ENCODE data around the gene DOCK4.

Gene DOCK4

GRCh38 chr7:112012242-112012641 is 194.0 kb downstream of the DOCK4 start:
- no peak for TF ChIP-seq SUZ12 (IDR thresholded peaks at IDR 0.05)
- no peak for TF ChIP-seq FOXM1 (IDR thresholded peaks at IDR 0.05; ENCODE audit: borderline replicate concordance)
- ChIA-PET POLR2A (no interaction called here), CTCF (no interaction called here)
- no peak for DNase-seq (ENCODE audit: extremely low spot score)

DNA sequence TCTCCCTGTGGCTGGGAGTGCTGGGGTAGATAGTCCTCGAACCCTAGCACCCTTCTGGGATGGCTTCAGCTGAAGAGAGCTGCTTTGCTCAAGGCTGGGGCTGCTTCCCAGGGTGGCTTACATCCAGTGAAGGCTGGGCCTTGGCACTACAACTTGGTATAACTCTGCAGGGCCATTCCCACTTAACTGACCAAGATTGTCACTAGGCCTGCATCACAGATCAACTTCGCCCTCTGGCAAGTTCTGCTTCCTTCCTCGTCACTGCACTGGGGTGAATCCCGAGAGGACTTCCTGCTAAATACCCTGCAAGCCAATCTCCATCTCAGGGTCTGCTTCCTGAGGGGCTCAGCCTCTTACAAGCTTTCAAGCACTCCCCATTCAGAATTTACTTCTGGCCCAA is 195.2 kb downstream of the DOCK4 start:
- CTCF ChIA-PET = interaction anchor here (1.1 kb wide), 1 partner anchor 10 kb away, joined by 6 read pairs; no protein-coding TSS in a partner anchor
- POLR2A ChIA-PET = no interaction called here
- TF ChIP-seq ZNF384 (IDR thresholded peaks at IDR 0.05) (no peak), NFRKB (IDR thresholded peaks at IDR 0.05) (no peak), ARNT (IDR thresholded peaks at IDR 0.05) (no peak), BHLHE40 (IDR thresholded peaks at IDR 0.05; ENCODE audit: borderline replicate concordance) (no peak), FOXM1 (IDR thresholded peaks at IDR 0.05; ENCODE audit: borderline replicate concordance) (no peak), SUZ12 (IDR thresholded peaks at IDR 0.05) (no peak), HDGF (IDR thresholded peaks at IDR 0.05; ENCODE audit: borderline replicate concordance) (no peak), ELF4 (IDR thresholded peaks at IDR 0.05) (no peak), SP1 (IDR thresholded peaks at IDR 0.05) (no peak), L3MBTL2 (conservative IDR thresholded peaks at IDR 0.05) (no peak), TARDBP (IDR thresholded peaks at IDR 0.05) (no peak)
- DNase-seq (ENCODE audit: extremely low spot score) = no peak

DNA sequence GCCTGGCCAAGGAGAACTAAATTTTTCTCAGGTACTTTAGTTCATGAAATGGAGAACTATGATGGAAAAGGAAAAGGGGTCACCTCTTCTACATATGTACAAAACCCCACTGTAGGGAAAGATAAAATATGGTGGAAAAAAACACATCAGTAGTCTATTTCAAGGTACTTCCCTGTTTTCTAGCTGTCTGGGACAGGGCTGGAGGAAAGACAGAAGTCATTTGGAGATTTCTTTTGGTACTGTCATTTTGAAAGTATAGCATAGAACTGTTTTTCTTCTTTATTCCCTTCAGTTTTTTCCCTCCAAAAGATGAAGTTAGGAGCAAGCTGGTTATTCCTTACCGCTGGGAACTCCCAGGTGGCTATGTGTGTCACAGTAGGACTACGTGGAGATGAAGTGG is 196.1 kb downstream of the DOCK4 start:
- TF ChIP-seq CTBP1 (IDR thresholded peaks at IDR 0.05; ENCODE audit: borderline replicate concordance) (no peak), ARNT (IDR thresholded peaks at IDR 0.05) (no peak), FOXK2 (IDR thresholded peaks at IDR 0.05) (no peak), TARDBP (IDR thresholded peaks at IDR 0.05) (no peak), HDGF (IDR thresholded peaks at IDR 0.05; ENCODE audit: borderline replicate concordance) (no peak), LEF1 (IDR thresholded peaks at IDR 0.05; ENCODE audit: borderline replicate concordance) (no peak), SP1 (IDR thresholded peaks at IDR 0.05) (no peak)
- no peak for DNase-seq (ENCODE audit: extremely low spot score)
- CTCF ChIA-PET = no interaction called here
- POLR2A ChIA-PET = no interaction called here

- POLR2A ChIA-PET = no interaction called here
- CTCF ChIA-PET = no interaction called here
- TF ChIP-seq SP1 (IDR thresholded peaks at IDR 0.05) (no peak), FOXM1 (IDR thresholded peaks at IDR 0.05; ENCODE audit: borderline replicate concordance) (no peak), ELF4 (IDR thresholded peaks at IDR 0.05) (no peak), BHLHE40 (IDR thresholded peaks at IDR 0.05; ENCODE audit: borderline replicate concordance) (no peak), ARNT (IDR thresholded peaks at IDR 0.05) (no peak)
- no peak for DNase-seq (ENCODE audit: extremely low spot score)
Measured at GRCh38 chr7:112009081-112009480, 197.1 kb downstream of the DOCK4 start.

- ChIA-PET POLR2A (no interaction called here), CTCF (no interaction called here)
- no peak for DNase-seq (ENCODE audit: extremely low spot score)
- TF ChIP-seq ELF4 (IDR thresholded peaks at IDR 0.05) (no peak), CTBP1 (IDR thresholded peaks at IDR 0.05; ENCODE audit: borderline replicate concordance) (no peak), SUZ12 (IDR thresholded peaks at IDR 0.05) (no peak), FOXK2 (IDR thresholded peaks at IDR 0.05) (no peak), NFRKB (IDR thresholded peaks at IDR 0.05) (no peak), BHLHE40 (IDR thresholded peaks at IDR 0.05; ENCODE audit: borderline replicate concordance) (no peak), ARNT (IDR thresholded peaks at IDR 0.05) (no peak), PKNOX1 (IDR thresholded peaks at IDR 0.05) (no peak), TARDBP (IDR thresholded peaks at IDR 0.05) (no peak), L3MBTL2 (conservative IDR thresholded peaks at IDR 0.05) (no peak), SP1 (IDR thresholded peaks at IDR 0.05) (no peak), FOXM1 (IDR thresholded peaks at IDR 0.05; ENCODE audit: borderline replicate concordance) (no peak), HDGF (IDR thresholded peaks at IDR 0.05; ENCODE audit: borderline replicate concordance) (no peak), ZNF384 (IDR thresholded peaks at IDR 0.05) (no peak), LEF1 (IDR thresholded peaks at IDR 0.05; ENCODE audit: borderline replicate concordance) (no peak)
Measured at GRCh38 chr7:112007185-112007584, 199.0 kb downstream of the DOCK4 start.

DNA sequence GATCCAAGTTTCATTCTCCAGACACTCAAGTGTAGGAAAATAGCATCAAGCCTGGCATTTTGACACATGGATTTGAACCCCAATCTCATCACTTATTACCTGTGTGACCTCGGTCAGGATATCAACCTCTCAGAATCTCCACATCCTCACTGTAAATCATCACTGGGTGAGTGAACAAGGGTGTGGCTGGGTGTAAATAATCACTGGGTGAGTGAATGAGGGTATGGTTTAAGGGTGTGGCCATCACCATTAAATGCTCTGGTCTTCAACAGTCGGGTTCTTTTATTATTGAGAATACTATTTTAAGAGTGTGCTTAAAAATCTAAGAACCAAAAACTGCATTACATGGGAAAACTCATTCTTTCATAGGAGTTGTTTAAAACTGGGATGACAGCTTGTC is 200.1 kb downstream of the DOCK4 start:
- ChIA-PET POLR2A (interaction anchor here (0.7 kb wide), 1 partner anchor 27 kb away, joined by 3 read pairs; no protein-coding TSS in a partner anchor), CTCF (no interaction called here)
- DNase-seq (ENCODE audit: extremely low spot score) = no peak
- TF ChIP-seq TARDBP (IDR thresholded peaks at IDR 0.05) (no peak), FOXM1 (IDR thresholded peaks at IDR 0.05; ENCODE audit: borderline replicate concordance) (no peak), ARNT (IDR thresholded peaks at IDR 0.05) (no peak), L3MBTL2 (conservative IDR thresholded peaks at IDR 0.05) (no peak), LEF1 (IDR thresholded peaks at IDR 0.05; ENCODE audit: borderline replicate concordance) (no peak), NFRKB (IDR thresholded peaks at IDR 0.05) (no peak), ZNF384 (IDR thresholded peaks at IDR 0.05) (no peak)

DNA sequence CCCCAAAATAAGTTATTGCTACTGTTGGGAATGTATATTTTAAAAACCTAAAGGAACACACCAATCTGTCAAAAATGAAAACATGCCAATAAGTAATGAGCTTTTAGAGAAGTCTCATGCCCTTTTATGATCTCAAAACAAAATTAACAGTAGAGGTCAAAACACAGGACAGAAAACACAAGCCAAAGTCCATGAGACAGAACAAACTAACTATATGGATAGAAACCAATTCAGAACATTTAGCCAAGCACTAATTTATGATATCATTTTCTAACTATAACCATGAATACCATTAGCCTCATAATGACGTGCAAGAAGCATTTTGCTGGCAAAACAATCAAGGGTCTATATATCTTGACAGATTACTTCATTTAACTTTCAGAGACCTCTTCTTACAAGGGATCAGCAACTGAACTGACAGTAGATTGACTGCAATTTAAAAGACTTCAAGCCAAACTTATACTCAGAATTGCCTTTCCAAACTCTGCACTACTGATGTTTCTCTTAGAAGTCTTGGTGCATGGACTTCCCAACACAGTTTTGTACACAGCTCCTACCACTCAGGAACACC is 200.9 kb downstream of the DOCK4 start:
- TF ChIP-seq FOXA1 (IDR thresholded peaks at IDR 0.05) (no peak), ARNT (IDR thresholded peaks at IDR 0.05) (no peak), SUZ12 (IDR thresholded peaks at IDR 0.05) (no peak), SP1 (IDR thresholded peaks at IDR 0.05) (no peak), CTBP1 (IDR thresholded peaks at IDR 0.05; ENCODE audit: borderline replicate concordance) (no peak), L3MBTL2 (conservative IDR thresholded peaks at IDR 0.05) (no peak), BHLHE40 (IDR thresholded peaks at IDR 0.05; ENCODE audit: borderline replicate concordance) (no peak), NFRKB (IDR thresholded peaks at IDR 0.05) (no peak), ELF4 (IDR thresholded peaks at IDR 0.05) (no peak), TARDBP (IDR thresholded peaks at IDR 0.05) (no peak), ZNF384 (IDR thresholded peaks at IDR 0.05) (no peak), HDGF (IDR thresholded peaks at IDR 0.05; ENCODE audit: borderline replicate concordance) (no peak), FOXK2 (IDR thresholded peaks at IDR 0.05) (no peak), FOXM1 (IDR thresholded peaks at IDR 0.05; ENCODE audit: borderline replicate concordance) (no peak), LEF1 (IDR thresholded peaks at IDR 0.05; ENCODE audit: borderline replicate concordance) (no peak), PKNOX1 (IDR thresholded peaks at IDR 0.05) (no peak)
- CTCF ChIA-PET = no interaction called here
- POLR2A ChIA-PET = no interaction called here
- no peak for DNase-seq (ENCODE audit: extremely low spot score)
